NOMO-1 (cell line): ENCODE measurements around the gene CLCA2.

Experiments
- DNase-seq, 2 experiments: peaks; one replicate each; lab custom pipeline; 2025; ENCODE audit not compliant: unreplicated experiment in 2 of 2; lab: John Stamatoyannopoulos, UW

The CLCA2 gene

GRCh38 chr1:86423473-86423872 lies 498 bp upstream of the CLCA2 start:
- no peak for DNase-seq

- no peak for DNase-seq
Measured at GRCh38 chr1:86429122-86429725, 5.3 kb downstream of the CLCA2 start.

GRCh38 chr1:86429835-86430234 lies 5.9 kb downstream of the CLCA2 start:
- peak; percentile 72 to 82 for DNase-seq

GRCh38 chr1:86430376-86430775 lies 6.4 kb downstream of the CLCA2 start:
- no peak for DNase-seq

- DNase-seq: no peak
Measured at GRCh38 chr1:86434059-86434458, 10.1 kb downstream of the CLCA2 start.

- DNase-seq: no peak
Measured at GRCh38 chr1:86435327-86435726, 11.4 kb downstream of the CLCA2 start.

- DNase-seq: no peak
Measured at GRCh38 chr1:86436041-86436440, 12.1 kb downstream of the CLCA2 start.

- peak; percentile 23 to 62 for DNase-seq
Measured at GRCh38 chr1:86441581-86441980, 17.6 kb downstream of the CLCA2 start.

GRCh38 chr1:86441997-86442396 lies 18.0 kb downstream of the CLCA2 start:
- DNase-seq: no peak

GRCh38 chr1:86445919-86446318 lies 21.9 kb downstream of the CLCA2 start:
- no peak for DNase-seq

- no peak for DNase-seq
Measured at GRCh38 chr1:86447198-86447790, 23.3 kb downstream of the CLCA2 start.

- no peak for DNase-seq
Measured at GRCh38 chr1:86448670-86449069, 24.7 kb downstream of the CLCA2 start.

GRCh38 chr1:86449103-86449502 lies 25.1 kb downstream of the CLCA2 start:
- DNase-seq: no peak

GRCh38 chr1:86450847-86451246 lies 26.9 kb downstream of the CLCA2 start:
- DNase-seq: peak in 1 of 2 experiments; percentile 27

GRCh38 chr1:86453664-86454063 lies 29.7 kb downstream of the CLCA2 start:
- no peak for DNase-seq

GRCh38 chr1:86455073-86455472 lies 31.1 kb downstream of the CLCA2 start:
- no peak for DNase-seq

GRCh38 chr1:86460998-86461397 lies 37.0 kb downstream of the CLCA2 start:
- DNase-seq: peak in 1 of 2 experiments; percentile 9

GRCh38 chr1:86461482-86461881 lies 37.5 kb downstream of the CLCA2 start:
- no peak for DNase-seq

GRCh38 chr1:86464819-86465218 lies 40.8 kb downstream of the CLCA2 start:
- DNase-seq: no peak

GRCh38 chr1:86466109-86466844 lies 42.3 kb downstream of the CLCA2 start:
- no peak for DNase-seq

- DNase-seq: no peak
Measured at GRCh38 chr1:86466986-86467385, 43.0 kb downstream of the CLCA2 start.

GRCh38 chr1:86468501-86468977 lies 44.6 kb downstream of the CLCA2 start, which contains the start of gene CLCA1:
Gene CLCA1, plus strand, starts transcription at chr1:86468927. Its CDS starts 45 bp downstream, at chr1:86468972.
- no peak for DNase-seq
